AG10803 (cell line): Measurements from ENCODE around the gene PTRH2.

Experiments
- DNase-seq: peaks from one replicate; pipeline ENCODE4 v3.0.0; 2010; ENCODE audit warnings: low read depth
- H3K4me3 ChIP-seq: 2 replicates; pipeline ENCODE4 v1.5.1; 2011; ENCODE audit warnings: mild to moderate bottlenecking, low read length, control low read depth
- CTCF ChIP-seq: conservative IDR thresholded peaks from 2 replicates; pipeline ENCODE4 v1.5.1; 2011; ENCODE audit warnings: mild to moderate bottlenecking, low read length, control low read depth, inconsistent platforms

PTRH2 gene

GRCh38 chr17:59719526-59719925 is 12.3 kb upstream of the PTRH2 start:
- H3K4me3 ChIP-seq = no peak overlapping the region
- TF ChIP-seq CTCF = no peak
- DNase-seq = no peak

GRCh38 chr17:59716427-59716826 is 9.2 kb upstream of the PTRH2 start:
- no peak for DNase-seq
- no peak for TF ChIP-seq CTCF
- H3K4me3 ChIP-seq = no peak overlapping the region

- TF ChIP-seq CTCF = no peak
- DNase-seq = no peak
- H3K4me3 ChIP-seq = no peak overlapping the region
These were observed 7.0 kb upstream of the PTRH2 start for GRCh38 chr17:59714255-59714654.

- no peak for DNase-seq
- no peak for TF ChIP-seq CTCF
- H3K4me3 ChIP-seq = no peak overlapping the region
These were observed 5.6 kb upstream of the PTRH2 start for GRCh38 chr17:59712862-59713261.

GRCh38 chr17:59711936-59712335 is 4.7 kb upstream of the PTRH2 start:
- no peak for TF ChIP-seq CTCF
- H3K4me3 ChIP-seq = no peak overlapping the region
- DNase-seq = no peak

GRCh38 chr17:59707971-59708430 is 771 bp upstream of the PTRH2 start:
- peak; percentile 29 for DNase-seq
- TF ChIP-seq CTCF = no peak
- H3K4me3 ChIP-seq = peak overlapping the region; percentile 98

- H3K4me3 ChIP-seq = no peak overlapping the region
- DNase-seq = no peak
- no peak for TF ChIP-seq CTCF
These were observed 4.9 kb downstream of the PTRH2 start for GRCh38 chr17:59702304-59702703.
